AG08395 (cell line): ENCODE measurements around the gene SNUPN.
"Not testable (repeated sequence)": the region's sequence is repeated elsewhere in the genome, so short reads cannot be mapped to it uniquely, and the experiment has no call there.

Experiments
- DNase-seq: peaks from one replicate; pipeline ENCODE4 v3.0.0; 2012; ENCODE audit warnings: mixed read lengths, low spot score

SNUPN gene

DNA sequence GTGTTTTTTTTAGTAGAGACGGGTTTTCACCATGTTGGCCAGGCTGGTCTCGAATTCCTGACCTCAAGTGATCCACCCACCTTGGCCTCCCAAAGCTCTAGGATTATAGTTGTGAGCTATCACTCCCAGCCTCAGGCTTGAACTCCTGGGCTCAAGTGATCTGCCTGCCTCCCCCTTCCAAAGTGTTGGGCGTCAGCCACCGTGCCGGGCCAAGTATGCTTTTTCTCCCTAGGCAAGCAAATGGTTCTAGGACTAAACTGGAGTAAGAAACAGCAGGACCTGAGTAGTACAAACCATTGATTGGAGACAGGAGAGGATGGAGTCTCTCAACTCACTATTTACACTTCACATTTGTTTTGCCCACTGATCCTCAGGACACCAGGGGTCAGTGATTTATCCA, 41.8 kb downstream of the SNUPN start:
- DNase-seq = no peak

DNA sequence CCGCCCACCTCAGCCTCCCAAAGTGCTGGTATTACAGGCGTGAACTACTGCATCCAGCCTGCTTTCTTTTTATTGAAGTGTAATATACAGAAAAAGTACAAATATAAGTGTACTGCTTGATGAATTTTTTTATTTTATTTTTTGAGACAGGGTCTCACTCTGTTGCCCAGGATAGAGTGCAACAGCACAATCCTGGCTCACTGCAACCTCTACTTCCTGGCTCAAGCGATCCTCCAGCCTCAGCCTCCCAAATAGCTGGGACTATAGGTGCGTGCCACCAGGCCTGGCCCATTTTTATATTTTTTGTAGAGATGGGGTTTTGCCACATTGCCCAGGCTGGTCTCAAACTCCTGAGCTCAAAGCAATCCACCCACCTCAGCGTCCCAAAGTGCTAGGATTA, 42.6 kb downstream of the SNUPN start:
- not testable (repeated sequence) for DNase-seq

- peak; percentile 73 for DNase-seq
These were observed 46.3 kb downstream of the SNUPN start, which contains the start of gene PTPN9 for GRCh38 chr15:75578948-75579920. TSS of gene PTPN9 (minus strand) at chr15:75579315. CDS start at chr15:75578776, 539 bp downstream.

GRCh38 chr15:75578173-75578947, 47.2 kb downstream of the SNUPN start:
- peak; percentile 19 for DNase-seq

DNA sequence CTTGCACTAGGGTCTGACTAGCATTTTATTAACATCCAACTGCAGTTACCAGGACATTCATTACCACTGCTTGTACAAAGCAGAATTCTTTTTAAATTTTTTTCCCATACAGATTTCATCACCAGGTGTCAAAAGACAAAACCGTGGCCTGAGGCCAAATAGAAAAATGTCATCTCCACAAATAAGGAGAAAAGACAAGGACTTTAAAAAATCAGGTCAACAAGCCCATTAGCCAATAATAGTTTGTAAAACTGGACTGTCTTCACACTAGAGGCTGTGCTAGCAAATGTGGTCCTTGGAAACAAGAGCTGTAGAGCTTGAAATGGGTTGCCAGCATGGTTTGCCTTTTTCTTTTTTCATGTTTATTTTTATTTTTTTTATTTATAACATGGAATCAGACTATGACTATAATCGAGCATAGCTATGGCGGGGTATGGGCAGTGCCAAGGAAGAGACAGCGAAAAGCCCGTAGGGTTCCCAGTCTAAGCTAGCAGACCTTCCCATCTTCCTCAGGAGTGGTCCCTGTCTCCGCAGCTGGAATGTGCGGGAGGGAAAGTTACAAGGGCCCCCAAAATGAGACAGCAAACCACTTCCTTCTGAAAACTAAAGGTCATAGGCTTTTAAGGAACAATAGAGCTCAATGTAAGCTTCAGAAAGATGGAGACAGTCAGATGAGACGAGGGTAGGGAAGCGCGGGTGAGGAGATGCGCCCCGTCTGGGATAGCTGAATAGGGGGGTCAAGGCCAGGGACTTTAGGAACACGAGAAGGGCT, 47.9 kb downstream of the SNUPN start:
- no peak for DNase-seq

- no peak for DNase-seq
These were observed 51.7 kb downstream of the SNUPN start for GRCh38 chr15:75573648-75574384.

GRCh38 chr15:75570126-75570845, 55.2 kb downstream of the SNUPN start:
- DNase-seq = no peak

DNA sequence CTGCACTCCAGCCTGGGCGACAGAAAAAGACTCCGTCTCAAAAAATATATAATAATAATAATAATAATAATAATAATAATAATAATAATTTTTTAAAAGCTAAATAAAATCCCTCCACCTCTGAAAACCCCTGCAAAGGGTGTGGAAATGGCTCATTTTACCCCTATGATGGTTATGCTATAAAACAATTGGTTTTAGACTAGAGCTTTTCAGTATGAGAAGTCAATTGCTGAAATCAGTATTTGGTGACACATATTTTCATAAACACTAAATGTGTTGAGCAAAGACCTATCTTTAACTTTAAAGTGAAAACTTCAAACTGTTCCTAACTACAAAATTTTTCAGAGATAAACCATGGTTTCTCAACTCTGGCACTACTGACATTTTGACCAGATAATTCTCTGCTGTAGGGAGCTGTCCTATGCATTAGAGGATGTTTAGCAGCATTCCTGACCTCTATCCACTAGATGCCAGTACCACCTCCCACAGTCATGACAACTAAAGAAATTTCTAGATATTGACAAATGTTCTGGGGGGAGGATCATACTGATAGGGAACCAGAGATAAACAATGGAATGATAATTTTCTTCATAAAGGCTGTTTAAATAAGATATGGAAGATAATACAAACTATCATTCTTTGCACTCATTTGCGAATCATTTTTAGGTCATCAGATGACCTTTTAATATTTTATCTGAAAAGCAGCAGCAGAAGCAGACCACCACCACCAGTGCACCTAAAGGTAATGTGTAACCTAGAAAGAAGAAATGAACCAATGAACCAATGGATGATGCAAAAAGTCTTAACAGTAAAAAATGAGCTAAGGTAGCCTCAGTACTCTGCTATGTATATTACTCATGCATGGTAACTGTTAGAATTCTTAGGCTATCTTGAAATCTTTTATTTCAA, 60.2 kb downstream of the SNUPN start:
- no peak for DNase-seq

DNA sequence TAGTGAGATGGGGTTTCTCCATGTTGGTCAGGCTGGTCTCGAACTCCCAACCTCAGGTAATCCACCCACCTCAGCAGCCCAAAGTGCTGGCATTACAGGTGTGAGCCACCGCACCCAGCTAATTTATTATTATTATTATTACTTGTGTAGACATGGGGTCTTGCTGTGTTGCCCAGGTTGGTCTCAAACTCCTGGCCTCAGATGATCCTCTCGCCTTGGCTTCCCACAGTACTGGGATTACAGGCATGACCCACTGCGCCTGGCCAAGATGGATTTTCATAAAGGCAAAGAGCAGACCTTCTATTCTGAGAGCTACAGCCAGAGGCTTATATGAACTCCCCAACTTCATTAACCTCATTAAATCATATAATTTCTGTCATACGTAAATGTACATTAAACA, 63.6 kb downstream of the SNUPN start:
- no peak for DNase-seq

DNA sequence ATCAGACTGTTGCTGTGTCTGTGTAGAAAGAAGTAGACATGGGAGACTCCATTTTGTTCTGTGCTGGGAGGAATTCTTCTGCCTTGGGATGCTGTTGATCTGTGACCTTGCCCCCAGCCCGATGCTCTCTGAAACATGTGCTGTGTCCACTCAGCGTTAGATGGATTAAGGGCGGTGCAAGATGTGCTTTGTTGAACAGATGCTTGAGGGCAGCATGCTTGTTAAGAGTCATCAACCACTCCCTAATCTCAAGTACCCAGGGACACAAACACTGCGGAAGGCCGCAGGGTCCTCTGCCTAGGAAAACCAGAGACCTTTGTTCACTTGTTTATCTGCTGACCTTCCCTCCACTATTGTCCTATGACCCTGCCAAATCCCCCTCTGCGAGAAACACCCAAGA, 66.2 kb downstream of the SNUPN start:
- not testable (repeated sequence) for DNase-seq

- not testable (repeated sequence) for DNase-seq
These were observed 66.6 kb downstream of the SNUPN start for GRCh38 chr15:75558955-75559354.

DNA sequence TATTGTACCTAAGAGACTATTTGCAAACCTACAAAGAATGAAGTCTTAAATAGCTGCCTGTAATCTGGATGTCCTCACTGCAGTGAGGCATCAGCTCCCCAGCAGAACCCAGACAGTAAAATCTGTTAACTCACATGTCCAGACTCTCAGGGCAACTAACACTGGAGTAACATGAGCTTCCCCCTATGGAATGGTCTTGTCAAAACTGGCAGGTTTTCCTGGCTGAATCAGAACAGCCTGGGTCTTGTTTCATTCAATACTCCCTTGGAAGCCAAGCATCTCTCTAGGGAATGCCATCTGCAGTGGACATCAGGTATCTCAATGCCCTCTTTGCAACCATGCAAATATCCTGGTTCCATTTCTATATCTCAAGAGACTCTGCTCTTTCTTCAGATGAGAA, 70.8 kb downstream of the SNUPN start:
- no peak for DNase-seq

- no peak for DNase-seq
These were observed 71.9 kb downstream of the SNUPN start for GRCh38 chr15:75553659-75554058.

- DNase-seq = no peak
These were observed 74.4 kb downstream of the SNUPN start for GRCh38 chr15:75551091-75551490.
